AG04449 (cell line): ENCODE data around the gene CACNA1C.

Source experiments
- CTCF ChIA-PET: fragments of 350-600 bp; formaldehyde crosslinking; extraction: SDS; loops from one replicate; lab custom pipeline; 2021; ENCODE audit warnings: antibody characterized with exemption; lab: Yijun Ruan, JAX
- POLR2A ChIA-PET: fragments of 400-600, 350-600 bp; formaldehyde crosslinking; extraction: SDS; loops from one replicate; lab custom pipeline; 2020; ENCODE audit warnings: antibody characterized with exemption, inconsistent platforms; lab: Yijun Ruan, JAX
- DNase-seq: peaks from one replicate; pipeline ENCODE4 v3.0.0-alpha.2; 2010; ENCODE audit warnings: low read depth, low spot score
- H3K4me3 ChIP-seq: 2 replicates; pipeline ENCODE4 v1.5.1; 2011; ENCODE audit warnings: low read depth, mild to moderate bottlenecking, control low read depth, low read length
- TF ChIP-seq, protein P1 (sequence below): IDR thresholded peaks from one replicate; pipeline ENCODE4 v1.5.1; 2011; ENCODE audit warnings: mild to moderate bottlenecking, moderate library complexity, low read length, control low read depth, inconsistent platforms; ENCODE audit not compliant: insufficient read depth; ENCODE audit errors: missing control alignments

Gene CACNA1C

GRCh38 chr12:2673966-2674810 is 621.4 kb downstream of the CACNA1C start:
- ChIA-PET CTCF (interaction anchor here (0.9 to 1.3 kb wide), 2 partner anchors 9 kb away, joined by 3 to 6 read pairs; no protein-coding TSS in a partner anchor), POLR2A (no interaction called here)
- no peak for DNase-seq
- H3K4me3 ChIP-seq: no peak overlapping the region
- TF ChIP-seq, protein P1, sequence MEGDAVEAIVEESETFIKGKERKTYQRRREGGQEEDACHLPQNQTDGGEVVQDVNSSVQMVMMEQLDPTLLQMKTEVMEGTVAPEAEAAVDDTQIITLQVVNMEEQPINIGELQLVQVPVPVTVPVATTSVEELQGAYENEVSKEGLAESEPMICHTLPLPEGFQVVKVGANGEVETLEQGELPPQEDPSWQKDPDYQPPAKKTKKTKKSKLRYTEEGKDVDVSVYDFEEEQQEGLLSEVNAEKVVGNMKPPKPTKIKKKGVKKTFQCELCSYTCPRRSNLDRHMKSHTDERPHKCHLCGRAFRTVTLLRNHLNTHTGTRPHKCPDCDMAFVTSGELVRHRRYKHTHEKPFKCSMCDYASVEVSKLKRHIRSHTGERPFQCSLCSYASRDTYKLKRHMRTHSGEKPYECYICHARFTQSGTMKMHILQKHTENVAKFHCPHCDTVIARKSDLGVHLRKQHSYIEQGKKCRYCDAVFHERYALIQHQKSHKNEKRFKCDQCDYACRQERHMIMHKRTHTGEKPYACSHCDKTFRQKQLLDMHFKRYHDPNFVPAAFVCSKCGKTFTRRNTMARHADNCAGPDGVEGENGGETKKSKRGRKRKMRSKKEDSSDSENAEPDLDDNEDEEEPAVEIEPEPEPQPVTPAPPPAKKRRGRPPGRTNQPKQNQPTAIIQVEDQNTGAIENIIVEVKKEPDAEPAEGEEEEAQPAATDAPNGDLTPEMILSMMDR: peak; percentile 5

DNA sequence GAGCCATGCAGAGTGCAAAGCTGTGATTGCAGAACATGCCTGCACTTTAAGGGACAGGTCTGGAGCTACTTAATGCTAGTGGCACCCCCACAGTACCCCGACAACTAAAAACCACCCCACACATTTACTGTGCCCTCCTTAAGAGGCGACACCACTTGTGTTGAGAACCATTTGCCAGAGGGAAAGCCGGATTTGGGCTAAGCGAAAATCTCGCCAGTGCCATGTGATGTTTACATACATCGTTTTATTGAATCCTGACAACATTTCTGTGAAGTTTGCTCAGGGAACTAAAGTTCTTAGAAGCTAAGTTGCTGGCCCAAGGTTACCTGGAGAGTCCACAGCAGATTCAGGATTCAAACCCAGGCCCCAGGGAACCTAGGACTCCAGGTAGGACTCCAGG is 623.0 kb downstream of the CACNA1C start:
- no peak for DNase-seq
- CTCF ChIA-PET: no interaction called here
- TF ChIP-seq, protein P1: no peak
- H3K4me3 ChIP-seq: no peak overlapping the region
- POLR2A ChIA-PET: no interaction called here

GRCh38 chr12:2677142-2677880 is 624.5 kb downstream of the CACNA1C start:
- TF ChIP-seq, protein P1: no peak
- ChIA-PET CTCF (interaction anchor here (1.2 kb wide), 1 partner anchor 107 kb away, joined by 3 read pairs; no protein-coding TSS in a partner anchor), POLR2A (no interaction called here)
- DNase-seq: no peak
- no peak overlapping the region for H3K4me3 ChIP-seq

DNA sequence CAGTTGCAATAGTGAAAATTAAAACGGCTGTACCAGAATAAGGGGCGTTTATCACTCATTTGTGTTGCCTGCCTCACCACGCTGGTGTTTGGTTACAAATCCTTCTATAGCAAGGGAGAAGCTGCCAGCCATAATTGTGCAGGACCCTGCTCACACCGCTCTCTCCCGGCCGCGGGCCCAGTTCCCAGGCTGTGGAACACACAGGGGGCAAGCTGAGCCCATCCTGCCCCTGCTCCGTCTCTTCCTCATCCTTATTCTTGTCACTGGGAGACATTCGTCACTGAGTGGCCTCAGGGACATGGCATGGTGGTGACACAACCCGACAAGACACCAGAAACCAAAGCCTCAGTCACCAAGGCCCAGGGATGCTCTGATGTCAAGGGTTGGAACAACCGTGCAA is 625.6 kb downstream of the CACNA1C start:
- ChIA-PET CTCF (interaction anchor here (1.2 kb wide), 1 partner anchor 106 kb away, joined by 3 read pairs; no protein-coding TSS in a partner anchor), POLR2A (no interaction called here)
- no peak overlapping the region for H3K4me3 ChIP-seq
- TF ChIP-seq, protein P1: no peak
- DNase-seq: no peak

DNA sequence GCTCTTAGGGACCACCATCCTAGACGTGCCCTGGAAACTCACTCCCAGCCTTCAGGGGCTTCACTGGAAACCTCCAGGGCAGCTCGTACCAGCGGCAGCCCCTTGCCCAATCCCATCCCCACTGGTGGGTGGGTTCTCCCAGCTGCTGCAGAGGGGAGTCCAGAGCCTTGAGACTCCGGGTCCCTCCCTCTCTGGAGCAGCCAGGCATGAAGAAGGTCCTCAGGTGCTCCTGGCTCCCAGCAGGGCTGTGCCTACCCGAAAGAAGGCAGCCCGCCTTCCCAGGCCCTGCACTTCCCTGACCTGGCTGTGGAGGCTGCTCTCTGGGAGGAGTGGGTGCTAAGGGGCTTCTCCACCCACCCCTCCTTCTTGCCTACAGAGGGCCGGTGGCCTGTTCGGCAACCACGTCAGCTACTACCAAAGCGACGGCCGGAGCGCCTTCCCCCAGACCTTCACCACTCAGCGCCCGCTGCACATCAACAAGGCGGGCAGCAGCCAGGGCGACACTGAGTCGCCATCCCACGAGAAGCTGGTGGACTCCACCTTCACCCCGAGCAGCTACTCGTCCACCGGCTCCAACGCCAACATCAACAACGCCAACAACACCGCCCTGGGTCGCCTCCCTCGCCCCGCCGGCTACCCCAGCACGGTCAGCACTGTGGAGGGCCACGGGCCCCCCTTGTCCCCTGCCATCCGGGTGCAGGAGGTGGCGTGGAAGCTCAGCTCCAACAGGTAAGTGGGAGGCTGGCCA is 626.5 kb downstream of the CACNA1C start:
- ChIA-PET CTCF (no interaction called here), POLR2A (interaction anchor here (0.6 kb wide), 1 partner anchor 10 kb away, joined by 4 read pairs; no protein-coding TSS in a partner anchor)
- DNase-seq: no peak
- no peak overlapping the region for H3K4me3 ChIP-seq
- TF ChIP-seq, protein P1: no peak
